ENCODE data around the gene RAD51B. TPM values are rescaled to one million over a fixed set of nuclear protein-coding genes. Genes with fewer than 3 reads are reported as not detected.
"Not testable (repeated sequence)": the region's sequence is repeated elsewhere in the genome, so short reads cannot be mapped to it uniquely, and the experiment has no call there.

Gene RAD51B
- total RNA-seq, 2 donors from 2014 or later = 42.6 to 50.0 TPM

- no peak for ATAC-seq (replicated peaks in 1 of 2)
Measured at GRCh38 chr14:68016255-68016914, 196.8 kb downstream of the RAD51B start.

GRCh38 chr14:68018598-68018997 is 199.0 kb downstream of the RAD51B start:
- H3K4me1 Mint-ChIP-seq (ENCODE audit: low read depth) = no peaks in the 10 kb centered on the region
- no peaks in the 10 kb centered on the region for H3K27me3 Mint-ChIP-seq (ENCODE audit: low read depth)
- DNase-seq (no peak), ATAC-seq (replicated peaks in 1 of 2) (no peak)
- no peak overlapping the region for H3K27ac Mint-ChIP-seq
- no peak overlapping the region for H3K4me3 Mint-ChIP-seq
- peaks cover 5 to 7% of the 10 kb centered on the region in 2 donors for H3K9me3 Mint-ChIP-seq
- H3K36me3 Mint-ChIP-seq (ENCODE audit: insufficient read depth in 2 of 2) = peaks cover 2 to 5% of the 10 kb centered on the region in 2 donors

More at GRCh38 chr14:68016255-68016914, 196.8 kb downstream of the RAD51B start:
- H3K36me3 Mint-ChIP-seq (ENCODE audit: insufficient read depth in 2 of 2) = no peaks in the 10 kb centered on the region
- no peaks in the 10 kb centered on the region for H3K4me1 Mint-ChIP-seq (ENCODE audit: low read depth)
- no peak for DNase-seq
- H3K27me3 Mint-ChIP-seq (ENCODE audit: low read depth) = no peaks in the 10 kb centered on the region
- no peak overlapping the region for H3K27ac Mint-ChIP-seq
- H3K9me3 Mint-ChIP-seq = peaks cover 0 to 3% of the 10 kb centered on the region in 2 donors
- no peak overlapping the region for H3K4me3 Mint-ChIP-seq

GRCh38 chr14:68020493-68020892 is 200.9 kb downstream of the RAD51B start:
- no peak for DNase-seq
- Mint-ChIP-seq H3K27ac (no peak overlapping the region), H3K9me3 (peaks cover 3 to 8% of the 10 kb centered on the region in 2 donors), H3K36me3 (ENCODE audit: insufficient read depth in 2 of 2) (peaks cover 3 to 7% of the 10 kb centered on the region in 2 donors), H3K4me1 (ENCODE audit: low read depth) (no peaks in the 10 kb centered on the region), H3K4me3 (no peak overlapping the region), H3K27me3 (ENCODE audit: low read depth) (no peaks in the 10 kb centered on the region)
- no peak for ATAC-seq (replicated peaks in 1 of 2)

GRCh38 chr14:68020999-68021663 is 201.6 kb downstream of the RAD51B start:
- Mint-ChIP-seq H3K4me1 (ENCODE audit: low read depth) (no peaks in the 10 kb centered on the region), H3K36me3 (ENCODE audit: insufficient read depth in 2 of 2) (peaks cover 3 to 7% of the 10 kb centered on the region in 2 donors), H3K9me3 (peaks cover 3 to 8% of the 10 kb centered on the region in 2 donors), H3K27ac (no peak overlapping the region), H3K4me3 (no peak overlapping the region), H3K27me3 (ENCODE audit: low read depth) (no peaks in the 10 kb centered on the region)
- DNase-seq (no peak), ATAC-seq (replicated peaks in 1 of 2) (no peak)

- H3K4me3 Mint-ChIP-seq = no peak overlapping the region
- ATAC-seq (replicated peaks in 1 of 2) = no peak
Measured at GRCh38 chr14:68027276-68027675, 207.7 kb downstream of the RAD51B start.

GRCh38 chr14:68028075-68028474 is 208.5 kb downstream of the RAD51B start:
- no peak for DNase-seq
- H3K4me3 Mint-ChIP-seq = no peak overlapping the region
- no peak for ATAC-seq (replicated peaks in 1 of 2)
- peaks cover 8 to 13% of the 10 kb centered on the region in 2 donors for H3K36me3 Mint-ChIP-seq (ENCODE audit: insufficient read depth in 2 of 2)
- no peak overlapping the region for H3K27ac Mint-ChIP-seq
- H3K4me1 Mint-ChIP-seq (ENCODE audit: low read depth) = no peaks in the 10 kb centered on the region
- no peaks in the 10 kb centered on the region for H3K27me3 Mint-ChIP-seq (ENCODE audit: low read depth)
- peaks cover 9 to 11% of the 10 kb centered on the region in 2 donors for H3K9me3 Mint-ChIP-seq

More at GRCh38 chr14:68027276-68027675, 207.7 kb downstream of the RAD51B start:
- no peak for DNase-seq
- Mint-ChIP-seq H3K4me1 (ENCODE audit: low read depth) (no peaks in the 10 kb centered on the region), H3K27me3 (ENCODE audit: low read depth) (no peaks in the 10 kb centered on the region), H3K27ac (no peak overlapping the region), H3K9me3 (peaks cover 11 to 14% of the 10 kb centered on the region in 2 donors), H3K36me3 (ENCODE audit: insufficient read depth in 2 of 2) (peaks cover 8 to 13% of the 10 kb centered on the region in 2 donors)

GRCh38 chr14:68031011-68031410 is 211.4 kb downstream of the RAD51B start:
- H3K4me1 Mint-ChIP-seq (ENCODE audit: low read depth); H3K27ac Mint-ChIP-seq; DNase-seq; H3K36me3 Mint-ChIP-seq (ENCODE audit: insufficient read depth in 2 of 2); H3K27me3 Mint-ChIP-seq (ENCODE audit: low read depth); H3K9me3 Mint-ChIP-seq; ATAC-seq (replicated peaks in 1 of 2); H3K4me3 Mint-ChIP-seq: not testable (repeated sequence)

GRCh38 chr14:68032154-68032553 is 212.6 kb downstream of the RAD51B start:
- Mint-ChIP-seq H3K27me3 (ENCODE audit: low read depth) (no peaks in the 10 kb centered on the region), H3K4me1 (ENCODE audit: low read depth) (no peaks in the 10 kb centered on the region), H3K36me3 (ENCODE audit: insufficient read depth in 2 of 2) (peaks cover 5 to 9% of the 10 kb centered on the region in 2 donors), H3K9me3 (peaks cover 6% of the 10 kb centered on the region in 2 donors), H3K27ac (no peak overlapping the region), H3K4me3 (no peak overlapping the region)
- no peak for DNase-seq
- ATAC-seq (replicated peaks in 1 of 2) = no peak

GRCh38 chr14:68033336-68033932 is 213.9 kb downstream of the RAD51B start:
- ATAC-seq (replicated peaks in 1 of 2) (no peak), DNase-seq (no peak)
- Mint-ChIP-seq H3K9me3 (peaks cover 6% of the 10 kb centered on the region in 2 donors), H3K4me3 (no peak overlapping the region), H3K27me3 (ENCODE audit: low read depth) (no peaks in the 10 kb centered on the region), H3K36me3 (ENCODE audit: insufficient read depth in 2 of 2) (peaks cover 5 to 9% of the 10 kb centered on the region in 2 donors), H3K4me1 (ENCODE audit: low read depth) (no peaks in the 10 kb centered on the region), H3K27ac (no peak overlapping the region)

- Mint-ChIP-seq H3K4me1 (ENCODE audit: low read depth) (no peaks in the 10 kb centered on the region), H3K27ac (no peak overlapping the region), H3K27me3 (ENCODE audit: low read depth) (no peaks in the 10 kb centered on the region), H3K9me3 (peaks cover 6% of the 10 kb centered on the region in 2 donors), H3K36me3 (ENCODE audit: insufficient read depth in 2 of 2) (peaks cover 3 to 6% of the 10 kb centered on the region in 2 donors), H3K4me3 (no peak overlapping the region)
- DNase-seq (no peak), ATAC-seq (replicated peaks in 1 of 2) (no peak)
Measured at GRCh38 chr14:68034896-68035295, 215.3 kb downstream of the RAD51B start.

GRCh38 chr14:68036202-68036601 is 216.6 kb downstream of the RAD51B start:
- Mint-ChIP-seq H3K4me3 (no peak overlapping the region), H3K4me1 (ENCODE audit: low read depth) (no peaks in the 10 kb centered on the region), H3K27ac (no peak overlapping the region), H3K27me3 (ENCODE audit: low read depth) (no peaks in the 10 kb centered on the region), H3K9me3 (no peaks in the 10 kb centered on the region), H3K36me3 (ENCODE audit: insufficient read depth in 2 of 2) (peaks cover 0 to 3% of the 10 kb centered on the region in 2 donors)
- ATAC-seq (replicated peaks in 1 of 2) (no peak), DNase-seq (no peak)

- no peak overlapping the region for H3K27ac Mint-ChIP-seq
- DNase-seq = no peak
- no peak overlapping the region for H3K4me3 Mint-ChIP-seq
- no peaks in the 10 kb centered on the region for H3K9me3 Mint-ChIP-seq
- no peaks in the 10 kb centered on the region for H3K4me1 Mint-ChIP-seq (ENCODE audit: low read depth)
- no peak for ATAC-seq (replicated peaks in 1 of 2)
- H3K36me3 Mint-ChIP-seq (ENCODE audit: insufficient read depth in 2 of 2) = no peaks in the 10 kb centered on the region
- no peaks in the 10 kb centered on the region for H3K27me3 Mint-ChIP-seq (ENCODE audit: low read depth)
Measured at GRCh38 chr14:68039593-68039992, 220.0 kb downstream of the RAD51B start.

- Mint-ChIP-seq H3K27me3 (ENCODE audit: low read depth) (no peaks in the 10 kb centered on the region), H3K36me3 (ENCODE audit: insufficient read depth in 2 of 2) (no peaks in the 10 kb centered on the region), H3K4me1 (ENCODE audit: low read depth) (no peaks in the 10 kb centered on the region), H3K4me3 (no peak overlapping the region), H3K27ac (no peak overlapping the region), H3K9me3 (no peaks in the 10 kb centered on the region)
- ATAC-seq (replicated peaks in 1 of 2) = no peak
- no peak for DNase-seq
Measured at GRCh38 chr14:68040633-68041369, 221.2 kb downstream of the RAD51B start.
